ENCODE data around the gene PNRC1. TPM values are rescaled to one million over a fixed set of nuclear protein-coding genes. Genes with fewer than 3 reads are reported as not detected.
"Not testable (repeated sequence)": the region's sequence is repeated elsewhere in the genome, so short reads cannot be mapped to it uniquely, and the experiment has no call there.

PNRC1 gene
- 100 to 1,000 TPM; 233 to 264 TPM for total RNA-seq

DNA sequence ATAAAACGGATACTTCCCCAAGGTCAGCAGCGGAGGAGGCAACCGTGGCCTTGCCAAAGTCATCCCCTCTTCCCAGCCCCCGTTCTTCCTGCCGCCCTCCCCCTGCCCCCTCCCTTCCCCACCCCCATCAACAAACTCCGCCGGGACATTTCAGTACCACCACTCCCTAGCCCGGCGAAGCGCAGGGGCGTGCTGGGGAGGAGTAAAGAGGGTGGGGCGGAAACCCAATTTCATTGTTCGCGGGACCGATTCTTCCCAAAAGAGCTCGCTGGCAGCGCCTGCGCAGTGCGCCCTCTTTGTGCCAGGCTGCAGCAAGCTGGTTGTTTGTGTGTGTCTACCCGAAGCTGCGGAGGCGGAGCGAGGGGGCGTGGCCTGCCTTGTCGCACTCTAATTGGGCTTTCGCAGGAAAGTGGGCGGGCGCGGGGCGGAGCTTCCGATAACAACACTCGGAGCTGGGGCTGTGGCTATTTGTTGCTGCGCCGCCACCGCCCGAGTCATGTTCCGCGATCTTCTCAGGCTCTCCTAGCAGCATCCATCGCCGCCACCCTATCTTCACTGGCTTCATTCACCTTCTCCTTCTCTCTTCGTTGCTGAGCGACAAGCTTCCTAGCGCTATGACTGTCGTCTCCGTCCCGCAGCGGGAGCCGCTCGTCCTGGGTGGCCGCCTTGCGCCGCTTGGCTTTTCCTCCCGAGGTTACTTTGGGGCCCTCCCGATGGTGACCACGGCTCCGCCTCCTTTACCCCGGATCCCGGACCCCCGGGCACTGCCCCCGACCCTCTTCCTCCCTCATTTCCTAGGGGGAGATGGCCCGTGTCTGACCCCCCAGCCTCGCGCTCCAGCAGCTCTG, at the start of gene PNRC1:
PNRC1 (plus strand) TSS at position 471 of the 848 bp plus-strand sequence; CDS start at position 615, 144 bp downstream.
- Mint-ChIP-seq H3K4me1 (peaks cover 25% of the 10 kb centered on the region), H3K27me3 (no peaks in the 10 kb centered on the region), H3K9me3 (no peaks in the 10 kb centered on the region), H3K36me3 (peaks cover 31% of the 10 kb centered on the region), H3K4me3 (peak within 1 kb of the TSS; percentile 92), H3K27ac (peak within 1 kb of the TSS; percentile 98)
- peak; percentile 65 for ATAC-seq (ENCODE audit: low read depth)
- POLR2A ChIA-PET: interaction anchor here (0.7 to 6.1 kb wide), 32 partner anchors 9 to 1507 kb away, joined by 3 to 103 read pairs (median 4); partner anchors contain the start of genes AKIRIN2, CASP8AP2, MAP3K7 and PM20D2
- DNase-seq: peak; percentile 100

- peak overlapping the region; percentile 33 for H3K4me3 Mint-ChIP-seq
- DNase-seq (no peak), ATAC-seq (ENCODE audit: low read depth) (peak; percentile 47)
- POLR2A ChIA-PET: no interaction called here
- no peaks in the 10 kb centered on the region for H3K36me3 Mint-ChIP-seq
- peaks cover 8% of the 10 kb centered on the region for H3K27me3 Mint-ChIP-seq
- H3K4me1 Mint-ChIP-seq: peaks cover 3% of the 10 kb centered on the region
- peaks cover 5% of the 10 kb centered on the region for H3K9me3 Mint-ChIP-seq
- H3K27ac Mint-ChIP-seq: no peak overlapping the region
These were observed 48.0 kb upstream of the PNRC1 start for GRCh38 chr6:89032599-89032998.

- Mint-ChIP-seq H3K36me3 (no peaks in the 10 kb centered on the region), H3K4me1 (peaks cover 3% of the 10 kb centered on the region), H3K9me3 (peaks cover 10% of the 10 kb centered on the region), H3K4me3 (no peak overlapping the region), H3K27me3 (peaks cover 2% of the 10 kb centered on the region), H3K27ac (no peak overlapping the region)
- POLR2A ChIA-PET: no interaction called here
- ATAC-seq (ENCODE audit: low read depth): no peak
- DNase-seq: no peak
These were observed 47.1 kb upstream of the PNRC1 start for GRCh38 chr6:89033461-89033860.

DNA sequence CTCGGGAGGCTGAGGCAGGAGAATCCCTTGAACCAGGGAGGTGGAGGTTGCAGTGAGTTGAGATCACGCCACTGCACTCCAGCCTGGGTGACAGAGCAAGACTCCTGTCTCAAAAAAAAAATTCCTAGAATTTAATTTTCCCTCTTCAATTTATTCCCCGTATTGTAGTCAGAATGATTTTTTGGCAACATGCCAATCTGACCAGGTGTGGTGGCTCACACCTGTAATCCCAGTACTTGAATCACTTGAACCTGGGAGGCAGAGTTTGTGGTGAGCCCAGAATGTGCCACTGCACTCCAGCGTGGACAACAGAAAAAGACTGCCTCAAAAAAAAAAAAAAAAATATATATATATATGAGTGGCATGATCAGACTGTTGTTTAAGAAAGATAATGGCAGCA, 46.4 kb upstream of the PNRC1 start:
- H3K4me1 Mint-ChIP-seq; H3K36me3 Mint-ChIP-seq; H3K27me3 Mint-ChIP-seq; ATAC-seq (ENCODE audit: low read depth); DNase-seq; H3K27ac Mint-ChIP-seq; H3K4me3 Mint-ChIP-seq; POLR2A ChIA-PET: not testable (repeated sequence)
- H3K9me3 Mint-ChIP-seq: peaks cover 16% of the 10 kb centered on the region

GRCh38 chr6:89034586-89035251, 45.8 kb upstream of the PNRC1 start:
- ATAC-seq (ENCODE audit: low read depth) (no peak), DNase-seq (no peak)
- Mint-ChIP-seq H3K36me3 (peaks cover 2% of the 10 kb centered on the region), H3K27ac (no peak overlapping the region), H3K27me3 (peaks cover 1% of the 10 kb centered on the region), H3K4me3 (no peak overlapping the region), H3K9me3 (peaks cover 18% of the 10 kb centered on the region), H3K4me1 (peaks cover 3% of the 10 kb centered on the region)
- POLR2A ChIA-PET: no interaction called here

DNA sequence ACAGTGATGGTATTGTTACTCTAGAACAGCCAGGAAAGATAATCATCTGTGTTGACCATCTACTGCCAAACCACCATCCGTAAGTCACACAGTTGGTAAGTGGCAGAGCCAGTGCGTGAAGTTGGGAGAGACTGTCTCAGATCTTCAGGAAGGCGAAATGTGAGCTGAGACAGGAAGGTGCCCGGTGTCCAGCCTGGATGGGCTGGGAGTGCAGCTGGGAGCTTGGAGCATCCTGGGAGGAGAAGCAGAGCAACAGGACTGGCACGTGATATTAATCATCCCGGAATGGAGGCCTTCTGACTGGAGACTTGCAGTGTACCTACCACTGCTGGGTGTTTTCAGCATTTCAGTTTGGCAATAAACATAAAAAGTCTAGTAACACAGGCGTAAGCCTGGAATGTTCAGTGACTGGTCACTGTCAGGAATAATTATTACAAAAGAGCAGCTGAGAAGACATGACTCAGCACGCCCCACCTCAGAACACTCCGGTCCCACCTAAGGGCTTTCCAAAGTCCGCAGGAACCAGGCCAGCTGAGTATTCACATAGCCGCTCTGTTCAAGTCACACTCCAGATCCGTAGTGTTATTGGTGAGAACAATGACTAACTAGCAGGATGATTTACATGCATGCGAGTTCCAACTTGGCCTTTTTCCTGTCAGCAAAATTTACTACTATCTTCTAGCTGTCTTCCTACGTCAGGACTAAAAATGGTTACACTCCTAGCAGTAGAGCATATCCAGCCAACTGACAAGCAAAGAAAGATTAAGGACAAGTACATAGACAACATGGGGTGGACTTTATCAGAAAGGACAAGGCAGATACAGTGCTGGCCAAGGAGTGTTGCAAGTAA, 45.1 kb upstream of the PNRC1 start:
- H3K4me3 Mint-ChIP-seq: no peak overlapping the region
- peaks cover 3% of the 10 kb centered on the region for H3K4me1 Mint-ChIP-seq
- POLR2A ChIA-PET: no interaction called here
- peaks cover 2% of the 10 kb centered on the region for H3K27me3 Mint-ChIP-seq
- ATAC-seq (ENCODE audit: low read depth): no peak
- peaks cover 21% of the 10 kb centered on the region for H3K9me3 Mint-ChIP-seq
- no peak for DNase-seq
- no peak overlapping the region for H3K27ac Mint-ChIP-seq
- peaks cover 2% of the 10 kb centered on the region for H3K36me3 Mint-ChIP-seq

- DNase-seq: no peak
- ATAC-seq (ENCODE audit: low read depth): no peak
- POLR2A ChIA-PET: no interaction called here
- no peak overlapping the region for H3K4me3 Mint-ChIP-seq
- peaks cover 21% of the 10 kb centered on the region for H3K9me3 Mint-ChIP-seq
- H3K27me3 Mint-ChIP-seq: peaks cover 2% of the 10 kb centered on the region
- H3K36me3 Mint-ChIP-seq: peaks cover 2% of the 10 kb centered on the region
- H3K4me1 Mint-ChIP-seq: peaks cover 3% of the 10 kb centered on the region
- H3K27ac Mint-ChIP-seq: no peak overlapping the region
These were observed 43.2 kb upstream of the PNRC1 start for GRCh38 chr6:89037141-89037900.

DNA sequence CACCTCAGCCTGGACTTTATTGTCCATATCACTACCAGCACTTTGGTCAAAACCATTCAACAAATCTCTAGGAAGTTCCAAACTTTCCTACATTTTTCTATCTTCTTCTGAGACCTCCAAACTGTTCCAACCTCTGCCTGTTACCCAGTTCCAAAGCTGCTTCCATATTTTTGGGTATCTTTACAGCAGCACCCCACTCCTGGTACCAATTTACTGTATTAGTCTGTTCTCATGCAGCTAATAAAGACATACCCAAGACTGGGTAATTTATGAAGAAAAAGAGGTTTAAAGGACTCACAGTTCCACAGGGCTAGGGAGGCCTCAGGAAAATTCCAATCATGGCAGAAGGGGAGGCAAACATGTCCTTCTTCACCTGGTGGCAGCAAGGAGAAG, 42.7 kb upstream of the PNRC1 start:
- POLR2A ChIA-PET; H3K4me1 Mint-ChIP-seq; H3K36me3 Mint-ChIP-seq; H3K27ac Mint-ChIP-seq; H3K4me3 Mint-ChIP-seq; ATAC-seq (ENCODE audit: low read depth); DNase-seq; H3K27me3 Mint-ChIP-seq: not testable (repeated sequence)
- peaks cover 21% of the 10 kb centered on the region for H3K9me3 Mint-ChIP-seq

DNA sequence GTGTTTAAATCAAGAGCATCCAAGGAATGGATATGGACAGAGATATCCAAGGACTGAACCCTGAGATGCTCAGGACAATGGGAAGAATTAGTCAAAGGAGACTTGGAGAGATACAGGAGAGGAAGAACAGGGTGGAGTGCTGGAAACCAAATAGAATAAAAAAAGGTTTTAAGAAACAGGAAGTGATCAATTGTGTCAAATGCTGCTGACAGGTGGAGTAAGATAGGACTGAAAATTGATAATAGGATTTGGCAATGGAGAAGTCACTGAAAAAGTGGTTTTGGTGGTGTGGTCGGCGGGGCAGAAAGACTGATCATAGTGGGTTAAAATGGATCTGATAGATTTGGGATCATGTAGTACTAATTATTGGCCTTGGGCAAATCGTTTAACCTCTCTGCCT, 37.9 kb upstream of the PNRC1 start:
- Mint-ChIP-seq H3K27ac (no peak overlapping the region), H3K27me3 (peaks cover 2% of the 10 kb centered on the region), H3K4me3 (no peak overlapping the region), H3K36me3 (peaks cover 2% of the 10 kb centered on the region), H3K9me3 (peaks cover 16% of the 10 kb centered on the region), H3K4me1 (peaks cover 6% of the 10 kb centered on the region)
- no peak for DNase-seq
- POLR2A ChIA-PET: no interaction called here
- ATAC-seq (ENCODE audit: low read depth): no peak

DNA sequence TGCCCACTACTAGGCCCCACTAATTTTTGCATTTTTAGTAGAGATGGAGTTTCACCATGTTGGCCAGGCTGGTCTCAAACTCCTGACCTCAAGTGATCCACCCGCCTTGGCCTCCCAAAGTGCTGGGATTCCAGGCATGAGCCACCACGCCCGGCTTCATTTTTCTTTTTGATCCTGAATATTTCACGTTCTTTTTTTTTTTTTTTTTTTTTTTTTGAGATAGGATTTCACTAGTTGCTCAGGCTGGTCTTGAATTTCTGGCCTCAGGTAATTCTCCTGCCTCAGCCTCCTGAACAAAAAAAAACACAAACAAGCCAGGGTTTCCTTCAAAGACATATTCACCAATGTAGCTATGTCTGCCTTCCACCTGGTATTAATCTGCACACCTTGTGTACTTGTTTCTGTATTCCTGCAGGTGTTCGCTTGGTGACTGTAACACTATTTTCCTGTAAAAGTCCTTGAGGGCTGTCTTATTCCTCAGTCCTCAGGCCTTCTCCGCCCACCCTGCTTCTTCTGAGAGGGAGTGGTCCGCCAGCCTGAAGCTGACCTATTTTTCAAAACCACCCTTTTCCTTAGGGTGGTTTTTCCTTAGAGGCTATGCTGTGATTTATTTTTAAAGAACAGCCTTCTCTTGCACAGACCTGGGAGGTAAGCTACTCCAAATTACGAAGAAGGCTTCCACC, 36.1 kb upstream of the PNRC1 start:
- no peak overlapping the region for H3K27ac Mint-ChIP-seq
- DNase-seq (no peak), ATAC-seq (ENCODE audit: low read depth) (no peak)
- POLR2A ChIA-PET: interaction anchor here (1.0 kb wide), 1 partner anchor 34 kb away, joined by 6 read pairs; no protein-coding TSS in a partner anchor
- peaks cover 6% of the 10 kb centered on the region for H3K4me1 Mint-ChIP-seq
- no peaks in the 10 kb centered on the region for H3K36me3 Mint-ChIP-seq
- no peak overlapping the region for H3K4me3 Mint-ChIP-seq
- H3K27me3 Mint-ChIP-seq: peaks cover 2% of the 10 kb centered on the region
- H3K9me3 Mint-ChIP-seq: peaks cover 5% of the 10 kb centered on the region

GRCh38 chr6:89045011-89045387, 35.6 kb upstream of the PNRC1 start:
- POLR2A ChIA-PET: no interaction called here

GRCh38 chr6:89045576-89045975, 35.0 kb upstream of the PNRC1 start:
- H3K4me3 Mint-ChIP-seq: no peak overlapping the region
- ATAC-seq (ENCODE audit: low read depth) (no peak), DNase-seq (no peak)
- H3K27ac Mint-ChIP-seq: no peak overlapping the region
- H3K36me3 Mint-ChIP-seq: no peaks in the 10 kb centered on the region
- H3K27me3 Mint-ChIP-seq: no peaks in the 10 kb centered on the region
- no peaks in the 10 kb centered on the region for H3K9me3 Mint-ChIP-seq
- POLR2A ChIA-PET: no interaction called here
- peaks cover 9% of the 10 kb centered on the region for H3K4me1 Mint-ChIP-seq

More at GRCh38 chr6:89045011-89045387, 35.6 kb upstream of the PNRC1 start:
- ATAC-seq (ENCODE audit: low read depth) (no peak), DNase-seq (no peak)
- H3K4me3 Mint-ChIP-seq: no peak overlapping the region
- peaks cover 6% of the 10 kb centered on the region for H3K4me1 Mint-ChIP-seq
- H3K27me3 Mint-ChIP-seq: no peaks in the 10 kb centered on the region
- H3K9me3 Mint-ChIP-seq: peaks cover 2% of the 10 kb centered on the region
- no peak overlapping the region for H3K27ac Mint-ChIP-seq
- no peaks in the 10 kb centered on the region for H3K36me3 Mint-ChIP-seq

All from activated naive CD8-positive, alpha-beta T cell treated with anti-CD3 and anti-CD28 coated beads, Interleukin-2, amount 10 ng/mL, durations not matched to agents 7 days and 5 days (primary cell).